Limb (tissue), 2 donors: ENCODE data around the gene TBCEL.
"Not testable (repeated sequence)": the region's sequence is repeated elsewhere in the genome, so short reads cannot be mapped to it uniquely, and the experiment has no call there.

Experiments
- DNase-seq, 2 donors: peaks; one replicate each; pipeline ENCODE4 v3.0.0-alpha.2; 2016; ENCODE audit errors: extremely low spot score in 2 of 2

The TBCEL gene

GRCh38 chr11:121024989-121025388 is 1.1 kb downstream of the TBCEL start:
- no peak for DNase-seq

DNA sequence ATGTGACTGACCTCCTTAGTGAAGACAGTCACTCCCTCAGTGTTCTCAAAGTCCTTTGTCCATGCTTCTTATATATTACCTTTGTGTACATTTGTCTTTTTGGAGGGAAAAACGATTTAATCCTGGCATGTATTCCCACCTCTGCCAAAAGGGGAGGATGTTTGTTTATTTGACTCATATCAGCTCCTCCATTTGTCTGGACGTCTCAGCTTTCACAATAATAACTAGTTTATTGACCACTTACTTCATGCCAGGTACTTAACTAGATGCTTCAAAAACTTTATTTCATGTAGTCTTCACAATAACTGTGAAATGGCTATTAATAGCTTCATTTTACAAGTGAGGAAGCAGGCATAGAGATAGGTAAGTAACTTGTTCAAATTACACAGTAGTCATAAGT is 5.3 kb downstream of the TBCEL start:
- no peak for DNase-seq

DNA sequence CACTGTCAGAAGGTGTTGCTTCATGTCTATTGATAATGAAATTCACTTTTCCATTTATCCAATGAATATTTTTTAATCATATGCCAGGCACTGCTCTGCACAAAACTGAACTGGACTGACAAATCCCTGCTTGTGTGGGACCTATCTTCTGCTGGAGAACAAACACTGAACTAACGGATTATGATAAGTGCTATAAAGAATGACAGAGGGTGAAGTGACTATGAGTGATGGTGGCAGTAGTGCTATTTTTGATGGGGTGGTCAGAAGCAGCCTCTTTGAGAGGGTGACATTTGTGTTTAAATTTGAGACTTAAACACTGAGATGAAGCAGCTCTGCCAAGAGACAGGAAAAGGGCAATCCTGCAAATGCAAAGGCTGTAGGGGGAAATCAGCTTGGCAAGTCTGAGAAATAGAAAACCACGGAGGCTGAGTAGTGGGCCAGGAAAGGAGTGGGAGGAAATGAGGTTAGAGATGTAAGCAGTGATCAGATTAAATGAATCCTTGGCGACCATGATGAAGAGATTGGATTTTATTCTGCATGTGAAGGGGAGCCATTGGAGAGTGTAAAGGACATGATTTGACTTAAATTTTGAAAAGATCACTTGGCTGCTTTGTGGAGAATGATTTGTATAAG is 6.0 kb downstream of the TBCEL start:
- DNase-seq, result no peak

DNA sequence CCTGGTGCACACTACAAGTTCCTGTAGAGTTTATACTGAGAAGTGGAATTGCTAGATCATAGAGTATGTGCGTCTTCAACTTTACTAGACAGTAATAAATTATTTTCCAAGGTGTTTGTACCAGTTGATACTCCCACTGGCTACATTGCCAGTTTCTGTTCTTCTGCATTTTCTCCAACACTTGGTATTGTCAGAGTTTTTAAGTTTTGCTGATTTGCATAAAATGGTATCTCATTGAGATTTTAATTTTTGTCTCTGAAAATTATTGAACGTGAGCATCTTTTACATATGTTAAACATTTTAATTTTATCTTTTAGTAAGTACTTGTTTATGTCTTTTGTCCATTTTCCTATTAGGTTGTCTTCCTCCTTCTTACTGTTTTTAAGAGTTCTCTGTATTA is 7.3 kb downstream of the TBCEL start:
- DNase-seq, result no peak

- DNase-seq, result not testable (repeated sequence)
These were observed 7.7 kb downstream of the TBCEL start for GRCh38 chr11:121031648-121032047.

- no peak for DNase-seq
These were observed 8.6 kb downstream of the TBCEL start for GRCh38 chr11:121032546-121032945.

GRCh38 chr11:121033635-121034034 is 9.7 kb downstream of the TBCEL start:
- DNase-seq, result no peak

- no peak for DNase-seq
These were observed 11.4 kb downstream of the TBCEL start for GRCh38 chr11:121035169-121035755.

DNA sequence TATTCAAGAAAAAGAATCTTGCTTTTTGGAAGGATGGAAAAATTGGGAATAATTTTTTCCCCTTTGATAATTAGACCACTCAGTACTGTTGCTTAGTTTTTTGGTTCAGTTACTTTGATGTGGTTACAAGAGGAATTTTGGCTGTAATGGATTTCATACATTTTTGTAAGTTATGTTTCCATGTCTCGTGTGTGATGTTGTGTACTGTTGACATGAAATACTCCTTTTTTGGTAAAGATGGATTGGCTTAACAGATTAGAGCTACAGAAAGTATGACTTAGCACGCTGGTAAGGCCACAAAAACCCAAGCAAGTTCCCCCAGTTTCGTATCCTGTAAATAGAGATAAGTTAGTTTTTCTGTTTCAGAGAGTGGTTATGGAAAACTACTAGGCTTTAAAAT is 11.9 kb downstream of the TBCEL start:
- DNase-seq, result no peak

GRCh38 chr11:121037016-121037415 is 13.1 kb downstream of the TBCEL start:
- DNase-seq, result no peak

GRCh38 chr11:121038648-121039409 is 14.9 kb downstream of the TBCEL start:
- DNase-seq, result no peak

GRCh38 chr11:121039971-121040613 is 16.2 kb downstream of the TBCEL start:
- DNase-seq, result no peak

DNA sequence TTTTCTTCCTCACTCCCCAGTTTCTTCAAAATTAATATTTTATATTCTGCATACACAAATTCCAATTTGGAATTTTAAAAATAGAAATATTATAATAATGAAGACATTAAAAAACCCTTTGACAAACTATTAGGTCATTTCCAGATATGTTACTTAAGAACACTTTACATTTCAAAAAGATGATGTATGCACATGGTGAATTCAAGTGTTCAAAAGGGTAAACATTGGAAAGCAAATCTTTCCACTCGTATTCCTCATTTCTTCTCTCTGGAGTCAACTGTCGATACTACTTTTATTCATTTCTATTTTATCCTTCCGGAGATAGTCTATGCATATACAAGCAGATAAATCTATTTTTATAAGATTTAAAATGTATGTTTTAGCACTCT is 16.7 kb downstream of the TBCEL start:
- no peak for DNase-seq

- DNase-seq, result no peak
These were observed 17.2 kb downstream of the TBCEL start for GRCh38 chr11:121041072-121041471.

GRCh38 chr11:121042296-121042695 is 18.4 kb downstream of the TBCEL start:
- no peak for DNase-seq

GRCh38 chr11:121047926-121048325 is 24.0 kb downstream of the TBCEL start:
- DNase-seq, result no peak

DNA sequence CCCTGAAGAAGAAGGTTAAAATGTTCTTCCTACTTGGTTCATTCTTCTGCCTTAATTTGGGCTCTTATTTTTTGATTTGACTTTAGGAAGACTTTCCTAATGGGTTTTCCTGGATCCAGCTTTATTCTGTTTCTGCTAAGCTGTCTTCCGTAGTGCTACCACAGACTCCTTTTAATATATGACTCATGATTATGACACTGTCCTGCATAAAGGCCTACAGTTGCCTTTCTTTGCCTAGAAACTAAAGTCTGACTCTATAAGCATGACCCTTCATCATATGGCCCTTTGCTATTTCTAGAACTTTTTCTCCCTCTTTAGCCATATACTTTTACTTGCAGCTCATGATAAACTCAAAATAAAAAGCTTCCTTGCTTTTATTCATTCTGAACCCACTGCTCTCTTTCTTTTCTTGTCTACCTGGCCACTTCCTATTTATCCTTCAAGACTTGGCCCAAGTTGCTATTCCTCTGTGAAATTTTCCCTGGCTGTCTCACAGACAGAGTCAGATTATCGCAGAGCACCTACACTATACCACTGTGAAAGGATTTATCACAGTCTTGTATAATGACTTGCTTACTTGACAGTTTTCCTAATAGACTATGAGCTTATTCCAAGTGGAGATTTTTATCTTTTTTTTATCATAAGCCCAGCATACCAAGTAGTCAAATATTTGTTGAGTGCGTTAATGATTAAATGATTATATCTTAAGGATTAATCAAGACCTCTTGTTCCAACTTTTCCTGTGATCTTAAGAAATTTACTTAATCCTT is 24.7 kb downstream of the TBCEL start:
- no peak for DNase-seq

- no peak for DNase-seq
These were observed 29.3 kb downstream of the TBCEL start for GRCh38 chr11:121053244-121053643.

DNA sequence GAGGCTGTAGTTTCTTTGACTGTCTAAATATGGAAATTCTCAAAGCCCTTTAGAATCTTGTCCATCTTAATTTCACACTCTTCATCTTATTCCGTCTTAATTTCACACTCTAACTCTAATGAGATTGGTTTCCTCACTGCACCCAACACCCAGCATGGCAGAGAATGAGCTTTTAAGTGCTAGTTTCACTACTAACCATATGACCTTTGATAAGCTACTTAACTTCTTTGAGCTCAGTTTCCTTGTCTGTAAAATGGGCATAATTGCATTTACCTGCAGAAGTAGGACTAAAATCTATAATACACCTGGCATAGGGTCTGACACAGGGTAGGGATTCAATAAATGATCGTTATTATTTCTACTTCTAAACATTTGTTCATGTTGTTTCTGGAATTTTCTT is 30.4 kb downstream of the TBCEL start:
- no peak for DNase-seq

DNA sequence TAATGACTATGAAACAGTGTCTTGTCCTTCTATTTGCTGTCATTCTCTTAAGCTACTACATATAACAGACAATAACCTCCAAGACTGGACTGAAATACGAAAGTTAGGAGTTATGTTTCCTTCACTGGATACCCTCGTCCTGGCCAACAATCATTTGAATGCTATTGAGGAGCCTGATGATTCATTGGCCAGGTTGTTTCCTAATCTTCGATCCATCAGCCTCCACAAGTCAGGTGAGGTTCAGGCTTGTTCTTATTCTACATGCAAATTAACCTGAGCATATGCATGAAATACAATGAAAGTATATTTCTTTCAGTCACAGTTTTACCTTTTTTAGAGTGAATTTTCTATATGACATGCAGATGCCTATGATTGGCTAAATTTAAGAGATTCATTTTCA is 31.2 kb downstream of the TBCEL start:
- no peak for DNase-seq

- DNase-seq, result no peak
These were observed 34.0 kb downstream of the TBCEL start for GRCh38 chr11:121057922-121058321.

DNA sequence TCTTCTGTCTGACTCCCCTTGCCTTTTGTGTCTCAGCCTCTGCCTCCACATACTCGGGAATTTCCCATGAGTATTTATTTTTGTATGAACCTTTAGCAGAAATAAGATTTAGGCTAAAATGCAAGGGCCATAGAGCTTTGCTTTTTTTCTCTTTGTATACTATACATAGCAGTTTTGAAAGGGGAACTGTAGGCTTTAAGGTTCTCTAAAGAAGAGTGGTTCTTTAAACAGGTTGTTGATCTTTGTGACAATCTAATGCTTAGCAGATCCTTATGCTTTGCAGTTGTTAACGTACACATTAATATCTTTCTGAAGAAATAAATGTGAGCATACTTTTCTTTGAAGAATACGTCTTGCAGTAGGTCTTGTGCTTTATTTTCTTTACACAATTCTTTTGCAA is 35.0 kb downstream of the TBCEL start:
- DNase-seq, result no peak
